Tibial artery (tissue), 4 donors: ENCODE data around the gene DYNLT2B.
"Not testable (repeated sequence)": the region's sequence is repeated elsewhere in the genome, so short reads cannot be mapped to it uniquely, and the experiment has no call there.

Source experiments
- DNase-seq, 2 donors: peaks; one replicate each; pipeline ENCODE4 v3.0.0-alpha.2; 2019
- H3K27ac ChIP-seq, 2 donors: fragments of 200-600 bp; sonication (generic) in 1 of 2; 1 replicate in 1 of 2; 2 replicates in 1 of 2; pipeline ENCODE4 v1.5.1; 2018 to 2019; ENCODE audit warnings: mild to moderate bottlenecking in 1 of 2
- H3K27me3 ChIP-seq, 2 donors: fragments of 200-600 bp; sonication (generic) in 1 of 2; one replicate each; pipeline versions ENCODE4 v1.5.1 to v1.6.0; 2016 to 2019
- H3K36me3 ChIP-seq, 3 donors: fragments of 200-600 bp; sonication (generic) in 2 of 3; one replicate each; pipeline ENCODE4 v1.5.1; 2016 to 2019; ENCODE audit warnings: mild to moderate bottlenecking in 2 of 3
- H3K4me1 ChIP-seq, 4 donors: fragments of 200-600 bp; sonication (generic) in 2 of 4; 1 replicate in 3 of 4; 2 replicates in 1 of 4; pipeline ENCODE4 v1.5.1; 2016 to 2019
- H3K4me3 ChIP-seq, 2 donors: fragments of 200-600 bp; sonication (generic) in 1 of 2; 1 replicate in 1 of 2; 2 replicates in 1 of 2; pipeline ENCODE4 v1.5.1; 2018 to 2019; ENCODE audit warnings: mild to moderate bottlenecking in 2 of 2
- H3K9me3 ChIP-seq, 3 donors: fragments of 200-600 bp; sonication (generic) in 1 of 3; one replicate each; pipeline ENCODE4 v1.5.1; 2016 to 2019
- intact Hi-C: fragments of 100-400 bp; cut with DNase I; formaldehyde crosslinking; loops from one replicate; pipeline ENCODE4 v1.15.0; 2023; ENCODE audit warnings: low total_unique reads
- TF ChIP-seq, protein P1 (sequence below), 2 experiments: fragments of 200-600 bp in 1 of 2; fragments of 450-650 bp in 1 of 2; IDR thresholded peaks; one replicate each; pipeline ENCODE4 v1.5.1; 2017 to 2019; ENCODE audit warnings: antibody characterized with exemption in 2 of 2, mild to moderate bottlenecking in 1 of 2, moderate library complexity in 1 of 2

DYNLT2B gene

DNA sequence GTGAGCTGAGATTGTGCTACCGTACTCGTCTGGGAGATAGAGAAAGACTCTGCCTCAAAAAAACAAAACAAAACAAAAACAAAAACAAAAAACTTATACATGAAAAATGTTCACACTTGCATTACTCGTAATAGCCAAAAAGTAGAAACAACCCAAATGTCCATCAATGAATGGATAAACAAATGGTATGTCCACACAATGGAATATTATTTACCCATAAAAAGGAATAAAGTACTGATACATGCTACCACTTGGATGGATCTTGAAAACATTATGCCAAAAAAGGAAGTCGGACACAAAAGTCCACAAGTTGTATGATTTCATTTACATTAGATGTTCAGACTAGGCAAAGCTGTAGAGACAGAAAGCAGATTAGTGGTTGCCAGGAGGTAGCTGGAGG, 57.3 kb downstream of the DYNLT2B start:
- intact Hi-C loops = no loop called here
- Histone ChIP-seq H3K27me3 (no peaks in the 10 kb centered on the region), H3K36me3 (peaks cover 14 to 57% (median 34%) of the 10 kb centered on the region in 3 donors), H3K27ac (no peak overlapping the region), H3K4me1 (no peaks in the 10 kb centered on the region), H3K9me3 (no peaks in the 10 kb centered on the region), H3K4me3 (no peak overlapping the region)
- DNase-seq = no peak
- TF ChIP-seq, protein P1, sequence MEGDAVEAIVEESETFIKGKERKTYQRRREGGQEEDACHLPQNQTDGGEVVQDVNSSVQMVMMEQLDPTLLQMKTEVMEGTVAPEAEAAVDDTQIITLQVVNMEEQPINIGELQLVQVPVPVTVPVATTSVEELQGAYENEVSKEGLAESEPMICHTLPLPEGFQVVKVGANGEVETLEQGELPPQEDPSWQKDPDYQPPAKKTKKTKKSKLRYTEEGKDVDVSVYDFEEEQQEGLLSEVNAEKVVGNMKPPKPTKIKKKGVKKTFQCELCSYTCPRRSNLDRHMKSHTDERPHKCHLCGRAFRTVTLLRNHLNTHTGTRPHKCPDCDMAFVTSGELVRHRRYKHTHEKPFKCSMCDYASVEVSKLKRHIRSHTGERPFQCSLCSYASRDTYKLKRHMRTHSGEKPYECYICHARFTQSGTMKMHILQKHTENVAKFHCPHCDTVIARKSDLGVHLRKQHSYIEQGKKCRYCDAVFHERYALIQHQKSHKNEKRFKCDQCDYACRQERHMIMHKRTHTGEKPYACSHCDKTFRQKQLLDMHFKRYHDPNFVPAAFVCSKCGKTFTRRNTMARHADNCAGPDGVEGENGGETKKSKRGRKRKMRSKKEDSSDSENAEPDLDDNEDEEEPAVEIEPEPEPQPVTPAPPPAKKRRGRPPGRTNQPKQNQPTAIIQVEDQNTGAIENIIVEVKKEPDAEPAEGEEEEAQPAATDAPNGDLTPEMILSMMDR (IDR thresholded peaks at IDR 0.05) = no peak

GRCh38 chr3:196255776-196256175, 62.3 kb downstream of the DYNLT2B start:
- Histone ChIP-seq H3K27me3 (no peaks in the 10 kb centered on the region), H3K9me3 (no peaks in the 10 kb centered on the region), H3K4me3 (no peak overlapping the region), H3K27ac (no peak overlapping the region), H3K4me1 (no peaks in the 10 kb centered on the region), H3K36me3 (peaks cover 8 to 36% (median 29%) of the 10 kb centered on the region in 3 donors)
- intact Hi-C loops = no loop called here
- TF ChIP-seq, protein P1 (IDR thresholded peaks at IDR 0.05) = no peak
- no peak for DNase-seq

DNA sequence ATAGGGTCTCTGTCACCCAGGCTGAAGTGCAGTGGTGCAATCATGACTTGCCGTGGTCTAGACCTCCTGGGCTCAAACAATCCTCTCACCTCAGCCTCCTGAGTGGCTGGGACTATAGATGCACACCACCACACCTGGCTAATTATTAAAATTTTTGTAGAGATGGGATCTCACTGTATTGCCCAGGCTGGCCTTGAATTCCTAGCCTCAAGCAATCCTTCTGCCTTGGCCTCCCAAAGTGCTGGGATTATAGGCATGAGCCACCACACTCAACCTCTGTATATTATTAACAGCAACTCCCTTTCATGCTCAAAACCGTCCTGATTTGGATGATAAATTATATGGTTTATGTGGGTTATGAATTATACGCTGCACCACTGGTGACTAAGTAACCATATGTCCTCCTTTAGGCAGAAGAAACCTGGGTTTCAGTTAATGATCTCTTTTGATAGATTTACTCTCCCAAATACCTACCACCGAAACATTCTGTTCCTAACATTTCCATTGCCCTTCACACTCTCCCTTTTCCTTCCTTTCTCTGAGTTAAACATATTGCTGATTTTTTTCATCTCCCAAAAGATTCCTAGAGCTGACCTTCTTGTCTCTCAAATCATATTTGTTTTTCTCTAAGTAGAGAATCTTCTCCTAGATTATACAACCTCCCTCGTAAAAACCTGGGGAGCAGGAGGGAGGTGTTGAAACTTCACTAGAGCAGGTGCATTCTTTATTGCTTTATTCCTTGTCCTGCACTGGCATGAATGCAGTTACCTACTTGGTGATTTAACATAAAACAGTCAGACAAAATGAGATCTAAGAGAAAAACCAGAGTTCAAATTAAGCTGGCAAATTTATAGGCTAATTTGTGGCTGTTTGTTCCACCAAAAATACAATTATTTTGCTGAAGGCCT, 63.4 kb downstream of the DYNLT2B start:
- intact Hi-C loops = loop anchor here (5.0 kb wide), 1 partner anchor 268 kb away; no protein-coding TSS in a partner anchor
- TF ChIP-seq, protein P1 (IDR thresholded peaks at IDR 0.05) = no peak
- Histone ChIP-seq H3K4me1 (no peaks in the 10 kb centered on the region), H3K27me3 (no peaks in the 10 kb centered on the region), H3K36me3 (peaks cover 8 to 35% (median 23%) of the 10 kb centered on the region in 3 donors), H3K9me3 (no peaks in the 10 kb centered on the region), H3K27ac (no peak overlapping the region), H3K4me3 (no peak overlapping the region)
- DNase-seq = no peak

GRCh38 chr3:196251918-196252317, 66.1 kb downstream of the DYNLT2B start:
- no peak overlapping the region for H3K4me3 ChIP-seq
- TF ChIP-seq, protein P1 (IDR thresholded peaks at IDR 0.05) = no peak

GRCh38 chr3:196246612-196247308, 71.3 kb downstream of the DYNLT2B start:
- Histone ChIP-seq H3K4me1 (no peaks in the 10 kb centered on the region), H3K27me3 (no peaks in the 10 kb centered on the region), H3K9me3 (no peaks in the 10 kb centered on the region), H3K4me3 (no peak overlapping the region), H3K36me3 (peaks cover 30 to 63% (median 48%) of the 10 kb centered on the region in 3 donors), H3K27ac (no peak overlapping the region)
- intact Hi-C loops = no loop called here
- TF ChIP-seq, protein P1 (IDR thresholded peaks at IDR 0.05) = no peak
- no peak for DNase-seq

More at GRCh38 chr3:196251918-196252317, 66.1 kb downstream of the DYNLT2B start:
- Histone ChIP-seq H3K27me3 (no peaks in the 10 kb centered on the region), H3K9me3 (no peaks in the 10 kb centered on the region), H3K27ac (no peak overlapping the region), H3K4me1 (no peaks in the 10 kb centered on the region), H3K36me3 (peaks cover 19 to 44% (median 39%) of the 10 kb centered on the region in 3 donors)
- no peak for DNase-seq
- intact Hi-C loops = loop anchor here (5.0 kb wide), 1 partner anchor 270 kb away; no protein-coding TSS in a partner anchor

- H3K9me3 ChIP-seq, DNase-seq, H3K4me1 ChIP-seq, intact Hi-C loops, H3K4me3 ChIP-seq, H3K27ac ChIP-seq, H3K27me3 ChIP-seq: not testable (repeated sequence)
- peaks cover 51 to 86% (median 66%) of the 10 kb centered on the region in 3 donors for H3K36me3 ChIP-seq
Observed at GRCh38 chr3:196244166-196244565, 73.9 kb downstream of the DYNLT2B start.
